SU-DHL-6 (cell line): ENCODE measurements around the gene LTK.

Experiments used
- EZH2phosphoT487 ChIP-seq: fragments of 200-600 bp; sonication (generic), shearing (Covaris generic); conservative IDR thresholded peaks from 2 replicates; pipeline ENCODE4 v1.6.1; 2018; ENCODE audit warnings: mild to moderate bottlenecking, antibody characterized with exemption, low read length, moderate library complexity, mixed read lengths
- TF ChIP-seq, protein P1 (sequence below): fragments of 200-600 bp; sonication (generic); IDR thresholded peaks from one replicate; pipeline ENCODE4 v1.5.1; 2017; ENCODE audit warnings: antibody characterized with exemption, mild to moderate bottlenecking, low read length, moderate library complexity; ENCODE audit not compliant: insufficient read depth, poor library complexity, severe bottlenecking

DNA sequence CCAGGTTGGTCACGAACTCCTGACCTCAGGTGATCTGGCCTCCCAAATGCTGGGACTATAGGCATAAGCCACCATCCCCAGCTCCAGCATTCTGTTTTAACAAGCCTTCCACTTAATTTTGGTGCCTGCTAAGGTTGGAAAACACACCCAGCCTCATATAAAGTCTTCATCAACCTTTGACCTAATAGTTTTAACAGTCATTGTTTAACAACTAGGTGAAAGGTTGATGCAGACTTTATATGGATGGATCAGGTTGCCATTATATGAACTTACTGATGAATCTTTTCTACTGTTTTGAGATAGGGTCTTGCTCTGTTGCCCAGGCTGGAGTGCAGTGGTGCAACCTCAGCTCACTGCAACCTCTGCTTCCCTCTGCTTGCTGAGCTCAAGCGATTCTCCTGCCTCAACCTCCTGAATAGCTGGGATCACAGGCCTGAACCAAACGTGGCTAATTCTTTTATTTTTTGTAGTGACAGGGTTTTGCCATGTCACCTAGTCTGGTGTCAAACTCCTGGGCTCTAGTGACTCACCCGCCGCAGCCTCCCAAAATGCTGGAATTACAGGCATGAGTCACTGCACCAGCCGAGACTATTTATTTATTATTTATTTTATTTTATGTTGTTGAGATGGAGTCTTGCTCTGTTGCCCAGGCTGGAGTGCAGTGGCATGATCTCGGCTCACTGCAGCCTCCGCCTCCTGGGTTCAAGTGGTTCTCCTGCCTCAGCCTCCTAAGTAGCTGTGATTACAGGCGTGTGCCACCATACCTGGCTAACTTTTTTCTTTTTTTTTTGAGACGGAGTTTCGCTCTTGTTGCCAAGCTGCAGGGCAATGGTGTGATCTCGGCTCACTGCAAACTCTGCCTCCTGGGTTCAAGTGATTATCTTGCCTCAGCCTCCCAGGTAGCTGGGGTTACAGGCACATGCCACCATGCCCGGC is 33.5 kb upstream of the LTK start:
- TF ChIP-seq, protein P1, sequence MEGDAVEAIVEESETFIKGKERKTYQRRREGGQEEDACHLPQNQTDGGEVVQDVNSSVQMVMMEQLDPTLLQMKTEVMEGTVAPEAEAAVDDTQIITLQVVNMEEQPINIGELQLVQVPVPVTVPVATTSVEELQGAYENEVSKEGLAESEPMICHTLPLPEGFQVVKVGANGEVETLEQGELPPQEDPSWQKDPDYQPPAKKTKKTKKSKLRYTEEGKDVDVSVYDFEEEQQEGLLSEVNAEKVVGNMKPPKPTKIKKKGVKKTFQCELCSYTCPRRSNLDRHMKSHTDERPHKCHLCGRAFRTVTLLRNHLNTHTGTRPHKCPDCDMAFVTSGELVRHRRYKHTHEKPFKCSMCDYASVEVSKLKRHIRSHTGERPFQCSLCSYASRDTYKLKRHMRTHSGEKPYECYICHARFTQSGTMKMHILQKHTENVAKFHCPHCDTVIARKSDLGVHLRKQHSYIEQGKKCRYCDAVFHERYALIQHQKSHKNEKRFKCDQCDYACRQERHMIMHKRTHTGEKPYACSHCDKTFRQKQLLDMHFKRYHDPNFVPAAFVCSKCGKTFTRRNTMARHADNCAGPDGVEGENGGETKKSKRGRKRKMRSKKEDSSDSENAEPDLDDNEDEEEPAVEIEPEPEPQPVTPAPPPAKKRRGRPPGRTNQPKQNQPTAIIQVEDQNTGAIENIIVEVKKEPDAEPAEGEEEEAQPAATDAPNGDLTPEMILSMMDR = no peak
- no peak for TF ChIP-seq EZH2phosphoT487
